Right ventricle myocardium inferior (tissue), 1 donor: ENCODE measurements around the gene SALL1. TPM values are rescaled to one million over a fixed set of nuclear protein-coding genes. Genes with fewer than 3 reads are reported as not detected.

Source experiments
- ATAC-seq: fragments of 200-7000 bp; cut with Tn5 transposase; one replicate; pipeline ENCODE4 v1.9.1; 2020; ENCODE audit warnings: mild to moderate bottlenecking, moderate library complexity
- DNase-seq: peaks from one replicate; pipeline ENCODE4 v3.0.0; 2021; ENCODE audit errors: missing footprints
- intact Hi-C: fragments of 100-400 bp; cut with DNase I; formaldehyde crosslinking; loops from one replicate; pipeline ENCODE4 v1.11.0; 2022
- total RNA-seq: library from RNA; stranded (reverse); fragmentation: NEBNext Ultra II Directional; extraction: Animal tissue kit (Norgen Biotek cat#: 25700); gene quantifications from one replicate; pipeline ENCODE4 v1.2.1, GENCODE V29; 2021
- donor health status: DM: no; HTN: yes; CAD: no; lungs with severe emphysema.

Gene SALL1
- total RNA-seq, 1 donor from 2014 or later = 0.08 TPM

GRCh38 chr16:51146256-51146924 lies 4.7 kb downstream of the SALL1 start:
- intact Hi-C loops = no loop called here
- DNase-seq (no peak), ATAC-seq (no peak)

DNA sequence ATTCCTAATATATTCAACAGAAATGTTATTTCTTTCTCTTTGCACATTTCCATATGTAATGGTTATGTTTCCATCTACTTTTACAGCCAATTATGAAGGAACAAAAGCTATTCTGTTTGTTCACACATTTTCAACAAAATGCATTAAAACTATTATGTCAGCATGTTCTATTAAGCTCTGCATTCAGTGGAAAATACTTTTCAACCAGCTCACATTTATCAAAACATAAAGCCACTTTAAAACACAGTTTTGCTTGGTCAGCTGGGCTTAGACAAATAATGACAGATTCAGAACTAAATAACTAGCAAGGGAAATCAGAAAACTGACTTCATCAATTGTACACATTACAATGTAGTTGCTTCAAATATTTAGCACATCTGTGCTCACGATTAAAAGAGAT lies 6.9 kb downstream of the SALL1 start:
- ATAC-seq (no peak), DNase-seq (no peak)
- intact Hi-C loops = no loop called here

DNA sequence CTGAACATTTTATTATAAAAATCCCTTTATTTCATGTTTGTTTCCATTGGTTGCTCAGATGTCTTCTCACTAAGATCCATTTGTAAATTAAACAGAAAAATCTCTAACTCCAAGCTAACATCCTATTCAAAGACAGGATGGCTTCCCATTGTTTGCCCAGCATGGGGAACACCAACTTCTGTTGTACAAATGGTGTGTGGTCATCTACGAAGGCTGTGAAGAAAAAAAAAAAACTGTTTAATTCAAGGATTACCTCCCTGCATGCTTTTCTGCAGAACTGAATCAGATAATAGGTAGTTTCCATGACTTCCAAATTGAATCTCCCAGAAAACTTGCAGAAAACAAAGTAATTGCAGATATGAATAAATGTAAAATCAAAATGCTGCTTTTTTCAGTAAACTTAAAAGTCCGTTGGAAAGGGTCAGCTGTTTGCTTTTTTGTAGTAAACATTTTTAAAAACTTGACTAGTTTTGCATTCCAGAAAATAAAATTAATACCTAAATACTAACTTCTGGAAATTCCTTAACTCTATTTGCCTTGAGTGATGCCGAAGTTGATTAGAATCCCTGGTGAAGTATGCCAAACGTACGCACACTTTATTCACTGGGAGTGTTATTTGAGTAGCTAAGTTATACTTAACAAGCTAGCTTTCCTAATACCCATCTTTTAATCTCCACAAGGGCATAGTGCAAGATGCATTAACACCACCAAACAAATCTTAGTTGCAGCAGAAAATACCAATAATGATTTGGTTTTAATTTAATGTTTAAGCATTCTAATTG lies 7.7 kb downstream of the SALL1 start:
- DNase-seq (no peak), ATAC-seq (no peak)
- intact Hi-C loops = no loop called here

DNA sequence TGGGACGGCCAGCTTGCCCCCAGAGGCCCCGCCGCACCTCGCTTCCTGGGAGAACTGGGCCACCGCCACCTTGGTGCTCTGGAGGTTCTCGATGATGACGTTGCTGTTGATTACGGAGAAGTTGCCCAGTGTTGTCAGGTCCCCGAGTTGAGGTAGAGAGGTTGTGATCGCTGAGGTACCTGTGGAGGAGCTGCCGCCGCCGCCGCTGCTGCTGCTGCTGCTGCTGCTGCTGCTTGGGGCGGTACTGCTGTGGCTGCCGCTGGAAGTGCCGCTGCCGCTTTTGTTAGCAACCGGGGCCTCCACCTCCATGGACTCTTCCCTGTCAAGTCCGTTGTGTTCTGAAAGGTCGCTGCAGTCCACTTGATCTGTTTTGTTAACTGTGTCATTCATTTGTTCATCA lies 9.5 kb downstream of the SALL1 start:
- ATAC-seq (no peak), DNase-seq (no peak)
- intact Hi-C loops = no loop called here

DNA sequence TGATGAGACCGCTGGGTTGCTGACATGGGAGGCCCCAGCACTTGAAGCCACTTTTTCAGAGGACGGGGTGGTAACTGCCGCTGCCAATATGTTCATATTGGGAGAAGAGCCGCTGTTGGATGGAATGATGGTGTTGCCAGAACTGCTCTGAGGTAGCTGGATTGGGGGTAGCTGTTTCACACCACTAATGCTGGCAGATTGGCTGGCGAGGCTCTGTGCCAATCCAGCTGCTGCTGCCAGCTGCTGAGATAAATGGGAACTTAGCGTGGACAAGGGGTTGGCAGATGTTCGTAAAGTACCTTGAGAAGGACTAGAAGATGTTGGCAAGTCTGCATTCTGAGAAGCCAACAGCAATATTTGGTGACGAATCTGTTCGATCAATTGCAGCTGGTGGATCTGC lies 10.0 kb downstream of the SALL1 start:
- DNase-seq (no peak), ATAC-seq (no peak)
- intact Hi-C loops = no loop called here

DNA sequence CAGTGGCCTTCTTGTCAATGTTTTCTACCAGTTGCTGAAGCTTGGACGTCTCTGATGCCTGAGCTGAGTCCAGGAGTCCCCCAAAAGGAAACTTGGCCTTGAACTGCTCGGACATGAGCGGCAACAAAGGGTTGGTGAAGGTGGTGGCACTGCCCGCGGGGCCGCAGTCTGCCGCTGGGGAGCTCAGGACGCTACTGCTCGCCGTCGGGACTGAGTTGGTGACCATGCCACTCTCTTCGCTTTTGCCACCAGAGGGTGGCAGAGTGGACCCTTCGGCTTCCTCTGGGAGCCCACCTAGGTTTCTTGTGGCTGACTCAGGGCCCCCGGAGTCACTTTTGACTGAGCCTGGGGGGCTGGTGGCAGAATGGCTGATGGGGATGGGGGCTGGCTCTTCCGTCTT lies 11.0 kb downstream of the SALL1 start:
- ATAC-seq (no peak), DNase-seq (peak; percentile 28)
- intact Hi-C loops = no loop called here

DNA sequence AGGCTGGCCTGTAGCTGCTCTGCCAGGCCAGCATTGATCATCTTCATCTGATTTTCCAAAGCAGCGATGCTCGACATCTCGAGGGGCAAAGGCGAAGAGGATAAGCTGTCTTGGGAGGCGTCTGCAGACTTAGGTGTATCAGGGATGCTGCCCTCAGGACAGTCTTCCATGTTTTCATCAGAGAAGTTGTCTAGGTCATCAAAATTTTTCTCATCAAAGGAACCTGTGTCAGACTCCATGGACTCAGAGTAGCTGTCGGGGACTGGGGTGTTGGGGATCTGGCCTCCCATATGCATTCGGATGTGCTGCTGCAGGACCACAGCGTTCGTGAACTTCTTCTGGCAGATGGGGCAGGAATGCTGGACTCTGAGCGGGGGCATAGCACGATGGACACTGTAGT lies 11.5 kb downstream of the SALL1 start:
- intact Hi-C loops = no loop called here
- DNase-seq (peak; percentile 35), ATAC-seq (no peak)

DNA sequence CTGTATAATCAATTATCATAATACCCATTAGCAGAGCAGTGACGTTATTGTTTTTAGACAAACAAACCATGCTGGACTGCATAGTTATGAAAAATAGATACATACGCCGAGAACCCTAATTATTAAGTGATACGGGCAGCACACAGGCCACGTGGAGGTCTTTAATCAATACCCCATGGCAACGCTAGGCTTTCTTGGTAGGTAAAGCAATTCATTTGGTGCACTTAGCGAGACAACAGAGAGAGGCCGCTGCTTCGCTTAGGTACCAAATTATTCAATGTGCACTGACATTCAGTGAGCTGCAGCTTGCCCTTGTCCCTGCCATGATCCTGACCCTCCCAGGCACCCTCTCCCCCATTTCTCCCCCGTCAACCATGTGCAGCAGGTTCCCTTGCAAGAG lies 12.9 kb downstream of the SALL1 start:
- intact Hi-C loops = no loop called here
- DNase-seq = no peak
- ATAC-seq = no peak

- intact Hi-C loops = no loop called here
- ATAC-seq = no peak
- peak; percentile 64 for DNase-seq
These were observed 14.0 kb downstream of the SALL1 start for GRCh38 chr16:51137097-51137496.

GRCh38 chr16:51134876-51135275 lies 16.2 kb downstream of the SALL1 start:
- DNase-seq = peak; percentile 32
- no peak for ATAC-seq
- intact Hi-C loops = no loop called here

GRCh38 chr16:51134269-51134812 lies 16.7 kb downstream of the SALL1 start:
- no peak for ATAC-seq
- DNase-seq = peak; percentile 45
- intact Hi-C loops = no loop called here

DNA sequence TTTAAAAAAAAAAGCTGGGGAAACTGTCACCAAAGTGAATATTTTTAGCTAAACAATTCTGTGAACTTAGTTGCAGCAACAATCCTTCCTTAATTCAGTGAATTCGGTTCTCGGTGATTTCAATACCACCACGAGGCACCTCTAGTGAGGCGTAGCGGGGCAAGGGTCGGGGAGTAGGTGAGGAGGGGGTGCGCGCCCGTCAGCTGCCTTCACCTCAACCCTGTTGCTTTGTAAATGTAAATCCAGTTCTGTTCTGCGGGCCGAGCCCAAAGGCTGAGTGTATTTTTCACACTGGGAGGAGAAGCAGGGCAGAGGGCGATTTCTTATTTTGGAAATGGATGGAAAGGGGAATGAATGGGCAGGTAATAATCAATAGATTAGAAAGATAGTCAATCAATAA lies 17.4 kb downstream of the SALL1 start:
- intact Hi-C loops = no loop called here
- peak; percentile 65 for DNase-seq
- no peak for ATAC-seq

- intact Hi-C loops = no loop called here
- ATAC-seq (no peak), DNase-seq (no peak)
These were observed 17.9 kb downstream of the SALL1 start for GRCh38 chr16:51133183-51133582.

- DNase-seq (no peak), ATAC-seq (no peak)
- intact Hi-C loops = no loop called here
These were observed 18.5 kb downstream of the SALL1 start for GRCh38 chr16:51132490-51133115.

GRCh38 chr16:51131619-51132018 lies 19.5 kb downstream of the SALL1 start:
- intact Hi-C loops = no loop called here
- no peak for ATAC-seq

DNA sequence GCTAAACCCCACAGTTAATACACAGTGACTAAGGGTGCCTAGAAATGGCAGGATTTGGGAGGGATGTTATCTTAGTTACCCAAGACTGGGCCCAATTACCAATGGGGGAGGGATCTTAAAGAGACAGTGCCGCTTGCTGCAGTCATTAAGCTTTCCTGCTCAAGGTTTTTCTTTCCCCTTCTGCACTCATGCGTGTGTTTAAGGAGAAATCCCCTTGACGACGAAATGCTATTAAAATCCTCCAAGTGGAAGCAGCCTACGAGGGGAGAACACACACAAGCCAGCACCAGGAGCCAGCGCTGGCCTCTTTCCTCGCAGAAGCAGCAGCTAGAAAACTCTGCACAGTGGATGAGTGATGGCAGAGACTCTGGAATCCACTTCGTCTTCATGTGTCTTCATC lies 22.0 kb downstream of the SALL1 start:
- DNase-seq = no peak
- no peak for ATAC-seq

More at GRCh38 chr16:51131619-51132018, 19.5 kb downstream of the SALL1 start:
- no peak for DNase-seq

DNA sequence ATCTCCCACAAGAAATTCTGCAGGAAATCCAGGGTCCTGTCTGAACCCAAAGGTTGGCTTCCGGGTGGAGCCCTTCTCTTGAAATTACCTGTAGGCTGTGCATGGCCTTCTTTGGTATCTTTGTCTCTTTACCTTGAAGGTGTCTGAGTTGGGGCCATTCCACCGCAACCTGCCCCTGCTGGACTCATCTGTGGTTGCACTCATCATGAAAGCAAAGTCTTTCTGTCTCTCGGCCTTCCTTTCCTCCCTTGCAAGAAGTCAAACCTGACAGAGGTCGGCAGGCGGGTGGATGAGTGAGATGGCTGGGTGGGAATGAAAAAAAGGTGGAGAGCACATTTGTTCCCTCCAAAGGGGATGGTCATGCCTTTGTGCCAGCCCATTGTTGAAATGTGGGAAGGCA lies 25.1 kb downstream of the SALL1 start:
- no peak for ATAC-seq
- DNase-seq = no peak
- intact Hi-C loops = no loop called here

More for the DNA sequence above, 22.0 kb downstream of the SALL1 start:
- intact Hi-C loops = no loop called here

DNA sequence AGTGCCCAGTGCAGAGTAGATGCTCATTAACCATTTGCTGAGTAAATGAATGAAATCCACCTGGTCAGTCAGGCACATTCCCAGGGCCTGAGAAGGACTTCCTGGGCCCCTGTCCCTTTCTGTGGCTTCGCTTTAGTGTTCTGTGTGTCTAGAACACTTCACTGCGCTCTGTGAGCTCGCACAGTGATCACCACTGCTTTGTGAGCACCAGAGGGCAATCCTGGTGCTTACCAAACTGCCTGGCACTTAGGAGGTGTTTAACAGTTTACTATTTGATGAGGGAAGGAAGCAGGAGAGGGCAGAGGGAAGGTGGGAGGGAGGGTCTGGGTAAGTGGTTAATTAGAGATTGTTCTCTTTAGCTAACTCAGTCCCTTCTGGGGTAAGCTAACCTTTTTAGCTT lies 26.2 kb downstream of the SALL1 start:
- ATAC-seq (no peak), DNase-seq (no peak)
- intact Hi-C loops = no loop called here

DNA sequence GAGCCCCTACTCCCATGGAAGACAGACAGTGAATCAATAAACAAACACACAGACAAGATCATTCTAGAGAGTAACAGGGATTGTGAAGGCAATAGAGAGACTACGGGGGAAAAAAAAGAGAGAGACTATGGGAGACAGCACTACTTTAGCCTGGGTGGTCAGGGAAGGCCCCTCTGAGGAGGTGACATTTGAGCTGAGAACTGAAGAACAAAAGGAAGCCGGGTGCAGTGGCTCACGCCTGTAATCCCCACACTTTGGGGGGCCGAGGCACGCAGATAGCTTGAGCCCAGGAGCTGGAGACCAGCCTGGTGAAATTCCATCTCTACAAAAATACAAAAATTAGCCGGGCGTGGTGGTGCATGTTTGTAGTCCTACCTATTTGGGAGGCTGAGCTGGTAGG lies 29.2 kb downstream of the SALL1 start:
- ATAC-seq = no peak
- no peak for DNase-seq
- intact Hi-C loops = no loop called here
